CD4-positive, CD25-positive, alpha-beta regulatory T cell (primary cell): ENCODE results near the gene TMSB4X. TPM values are rescaled to one million over a fixed set of nuclear protein-coding genes. Genes with fewer than 3 reads are reported as not detected.
"Not testable (repeated sequence)": the region's sequence is repeated elsewhere in the genome, so short reads cannot be mapped to it uniquely, and the experiment has no call there.

Experiments
- ATAC-seq, 2 donors: fragments of 150-1000 bp; cut with Tn5 transposase; one replicate each; pipeline ENCODE4 v1.10.0; 2021; ENCODE audit warnings: low read depth in 2 of 2, moderate number of reproducible peaks in 2 of 2, moderate library complexity in 1 of 2
- DNase-seq, 3 donors: peaks; one replicate each; pipeline versions ENCODE4 v3.0.0 to v3.0.0-alpha.2; 2012 to 2022; ENCODE audit warnings: mixed read lengths in 1 of 3
- H3K27ac ChIP-seq: one replicate; pipeline ENCODE4 v1.7.0; 2013; ENCODE audit warnings: mild to moderate bottlenecking, low read length; ENCODE audit not compliant: insufficient read depth, poor library complexity, severe bottlenecking
- H3K27me3 ChIP-seq: one replicate; pipeline ENCODE4 v1.7.0; 2013; ENCODE audit warnings: low read length; ENCODE audit not compliant: control insufficient read depth, insufficient read depth
- H3K36me3 ChIP-seq: one replicate; pipeline ENCODE4 v1.7.0; 2013; ENCODE audit warnings: mild to moderate bottlenecking, low read length, moderate library complexity; ENCODE audit not compliant: control insufficient read depth, insufficient read depth
- H3K4me1 ChIP-seq: 2 replicates; pipeline ENCODE4 v1.7.0; 2013; ENCODE audit warnings: mild to moderate bottlenecking, low read length; ENCODE audit not compliant: insufficient read depth, control insufficient read depth, poor library complexity, severe bottlenecking
- H3K4me3 ChIP-seq: one replicate; pipeline ENCODE4 v1.7.0; 2013; ENCODE audit warnings: low read depth, mild to moderate bottlenecking, low read length, moderate library complexity
- H3K9me3 ChIP-seq, 2 experiments: 1 replicate in 1 of 2; 2 replicates in 1 of 2; pipeline ENCODE4 v1.7.0; 2013; ENCODE audit warnings: low read length in 2 of 2, mild to moderate bottlenecking in 1 of 2, moderate library complexity in 1 of 2; ENCODE audit not compliant: control insufficient read depth in 2 of 2
- H3K27ac Mint-ChIP-seq, 3 donors: one replicate each; pipeline ENCODE4 v1.8.0; 2020 to 2022; ENCODE audit warnings: mild to moderate bottlenecking in 3 of 3, mixed read lengths in 3 of 3, moderate library complexity in 2 of 3
- H3K27me3 Mint-ChIP-seq: one replicate; pipeline ENCODE4 v1.8.0; 2022; ENCODE audit warnings: mild to moderate bottlenecking, mixed read lengths
- H3K36me3 Mint-ChIP-seq: one replicate; pipeline ENCODE4 v1.8.0; 2020; ENCODE audit warnings: mixed read lengths
- H3K4me1 Mint-ChIP-seq, 4 donors: one replicate each; pipeline ENCODE4 v1.8.0; 2020 to 2022; ENCODE audit warnings: mixed read lengths in 4 of 4, mild to moderate bottlenecking in 1 of 4
- H3K4me3 Mint-ChIP-seq, 4 donors: one replicate each; pipeline ENCODE4 v1.8.0; 2020 to 2022; ENCODE audit warnings: mild to moderate bottlenecking in 4 of 4, mixed read lengths in 4 of 4, moderate library complexity in 3 of 4
- H3K9me3 Mint-ChIP-seq, 7 donors: one replicate each; pipeline ENCODE4 v1.8.0; 2020 to 2022; ENCODE audit warnings: mixed read lengths in 7 of 7, mild to moderate bottlenecking in 3 of 7, moderate library complexity in 2 of 7
- polyA plus RNA-seq, 4 donors: library from polyadenylated mRNA; unstranded; fragments of 300-500 nt; fragmentation: Illumina TruSeq; gene quantifications; one replicate each; pipeline ENCODE4 v1.2.3, GENCODE V29; 2021
- total RNA-seq: library from RNA; stranded (reverse); gene quantifications from one replicate; pipeline ENCODE4 v1.2.3, GENCODE V29; 2022

TMSB4X gene
- total RNA-seq (6,725 TPM), polyA plus RNA-seq (over 10,000 TPM; 30,486 to 36,942 (median 35,671) TPM)

GRCh38 chrX:12974796-12975669 lies at the start of gene TMSB4X:
TSS of gene TMSB4X (plus strand) at chrX:12975110.
- Histone ChIP-seq H3K9me3 (no peaks in the 10 kb centered on the region), H3K27me3 (no peaks in the 10 kb centered on the region), H3K36me3 (peaks cover 16% of the 10 kb centered on the region), H3K4me3 (peak within 1 kb of the TSS; percentile 98), H3K27ac (peak within 1 kb of the TSS; percentile 90), H3K4me1 (peaks cover 31% of the 10 kb centered on the region)
- Mint-ChIP-seq H3K9me3 (peaks cover 0 to 7% (median 0%) of the 10 kb centered on the region in 7 donors), H3K4me3 (peak within 1 kb of the TSS; percentile 96 to 100 (median 98)), H3K27me3 (peaks cover 7% of the 10 kb centered on the region), H3K27ac (peak within 1 kb of the TSS; percentile 90 to 98 (median 97)), H3K36me3 (peaks cover 21% of the 10 kb centered on the region), H3K4me1 (peaks cover 9 to 54% (median 17%) of the 10 kb centered on the region in 4 donors)
- DNase-seq (peak; percentile 73 to 91 (median 85)), ATAC-seq (peak; percentile 50 to 54)

DNA sequence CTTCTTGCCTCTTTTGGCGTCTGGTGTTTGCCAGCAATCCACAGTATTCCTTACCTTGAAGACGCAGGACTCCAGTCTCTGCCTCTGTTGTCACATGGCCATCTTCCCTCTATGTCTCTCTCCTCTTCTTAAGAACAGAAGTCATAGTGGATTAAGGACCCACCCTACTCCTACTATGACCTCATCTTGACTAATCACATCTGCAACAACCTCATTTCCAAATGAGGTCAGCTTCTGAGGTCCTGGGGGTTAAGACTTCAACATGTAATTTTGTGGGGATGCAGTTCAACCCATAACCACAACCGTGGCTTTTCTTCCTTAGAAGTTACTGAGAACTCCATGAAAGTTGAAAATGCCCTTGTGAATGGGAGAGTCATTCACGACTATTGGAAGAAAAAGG lies 45.2 kb upstream of the TMSB4X start:
- Histone ChIP-seq H3K36me3 (no peaks in the 10 kb centered on the region), H3K9me3 (no peaks in the 10 kb centered on the region), H3K27ac (no peak overlapping the region), H3K4me3 (no peak overlapping the region), H3K4me1 (no peaks in the 10 kb centered on the region), H3K27me3 (no peaks in the 10 kb centered on the region)
- Mint-ChIP-seq H3K27ac (no peak overlapping the region), H3K36me3 (no peaks in the 10 kb centered on the region), H3K27me3 (peaks cover 6% of the 10 kb centered on the region), H3K4me1 (no peaks in the 10 kb centered on the region), H3K9me3 (peaks cover 0 to 8% (median 0%) of the 10 kb centered on the region in 7 donors), H3K4me3 (no peak overlapping the region)
- DNase-seq (no peak), ATAC-seq (no peak)

GRCh38 chrX:12930150-12930549 lies 44.8 kb upstream of the TMSB4X start:
- H3K27me3 Mint-ChIP-seq, result peaks cover 2% of the 10 kb centered on the region
- Histone ChIP-seq H3K36me3 (no peaks in the 10 kb centered on the region), H3K9me3 (no peaks in the 10 kb centered on the region), H3K4me1 (no peaks in the 10 kb centered on the region), H3K27me3 (no peaks in the 10 kb centered on the region), H3K27ac (no peak overlapping the region), H3K4me3 (no peak overlapping the region)
- no peaks in the 10 kb centered on the region for H3K36me3 Mint-ChIP-seq
- peaks cover 0 to 8% (median 0%) of the 10 kb centered on the region in 7 donors for H3K9me3 Mint-ChIP-seq
- H3K4me3 Mint-ChIP-seq, result no peak overlapping the region
- no peak overlapping the region for H3K27ac Mint-ChIP-seq
- no peaks in the 10 kb centered on the region for H3K4me1 Mint-ChIP-seq
- ATAC-seq (no peak), DNase-seq (no peak)

DNA sequence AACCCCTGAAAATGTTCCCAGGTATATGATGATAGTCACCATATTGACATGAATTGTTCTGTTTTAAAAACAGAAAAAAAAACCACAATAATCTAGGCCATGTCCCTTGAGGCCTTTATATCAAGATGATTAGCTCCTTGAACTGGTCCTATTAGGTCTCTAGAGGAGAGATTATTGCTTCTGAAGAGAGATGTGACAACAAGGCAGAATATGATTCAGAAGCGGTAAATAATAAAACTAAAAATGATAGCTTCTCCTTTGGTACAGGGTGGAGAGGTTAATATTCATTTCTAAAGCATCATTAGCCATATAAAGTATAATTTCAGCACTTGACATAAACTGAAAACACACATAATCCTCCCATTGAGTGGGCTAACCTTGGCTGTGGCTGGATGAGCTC lies 42.7 kb upstream of the TMSB4X start:
- no peak for DNase-seq
- no peak for ATAC-seq
- no peak overlapping the region for H3K4me3 ChIP-seq
- no peak overlapping the region for H3K4me3 Mint-ChIP-seq
- H3K9me3 Mint-ChIP-seq, result peaks cover 0 to 8% (median 0%) of the 10 kb centered on the region in 7 donors
- no peaks in the 10 kb centered on the region for H3K4me1 ChIP-seq
- no peaks in the 10 kb centered on the region for H3K36me3 ChIP-seq
- H3K27ac Mint-ChIP-seq, result no peak overlapping the region
- H3K36me3 Mint-ChIP-seq, result no peaks in the 10 kb centered on the region
- no peaks in the 10 kb centered on the region for H3K27me3 Mint-ChIP-seq
- no peak overlapping the region for H3K27ac ChIP-seq
- H3K27me3 ChIP-seq, result no peaks in the 10 kb centered on the region
- no peaks in the 10 kb centered on the region for H3K9me3 ChIP-seq
- H3K4me1 Mint-ChIP-seq, result no peaks in the 10 kb centered on the region

DNA sequence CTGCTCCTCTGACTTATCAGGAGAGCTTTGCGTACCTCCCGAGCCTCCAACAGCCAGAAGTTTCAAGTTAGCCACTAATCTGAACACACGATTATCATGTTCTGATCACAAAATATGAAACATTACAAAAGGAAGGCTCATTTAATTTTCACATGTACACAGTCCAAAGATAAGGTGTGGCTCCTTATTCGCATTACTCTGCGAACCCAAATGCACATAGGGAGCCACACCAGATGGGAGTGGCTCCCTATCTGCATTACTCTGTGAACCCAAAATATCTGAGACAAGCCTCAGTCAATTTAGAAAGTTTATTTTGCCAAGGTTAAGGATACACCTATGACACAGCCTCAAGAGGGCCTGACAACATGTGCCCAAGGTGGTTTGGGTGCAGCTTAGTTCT lies 40.1 kb upstream of the TMSB4X start:
- Mint-ChIP-seq H3K27ac (no peak overlapping the region), H3K36me3 (no peaks in the 10 kb centered on the region), H3K4me1 (no peaks in the 10 kb centered on the region), H3K27me3 (no peaks in the 10 kb centered on the region), H3K9me3 (peaks cover 0 to 8% (median 0%) of the 10 kb centered on the region in 7 donors), H3K4me3 (no peak overlapping the region)
- Histone ChIP-seq H3K27me3 (no peaks in the 10 kb centered on the region), H3K36me3 (no peaks in the 10 kb centered on the region), H3K9me3 (no peaks in the 10 kb centered on the region), H3K4me1 (no peaks in the 10 kb centered on the region), H3K27ac (no peak overlapping the region), H3K4me3 (no peak overlapping the region)
- no peak for DNase-seq
- ATAC-seq, result no peak

GRCh38 chrX:12936947-12937346 lies 38.0 kb upstream of the TMSB4X start:
- Mint-ChIP-seq H3K27ac (no peak overlapping the region), H3K4me1 (no peaks in the 10 kb centered on the region)

GRCh38 chrX:12940471-12940870 lies 34.4 kb upstream of the TMSB4X start:
- H3K27ac Mint-ChIP-seq, H3K27me3 ChIP-seq, H3K27me3 Mint-ChIP-seq, DNase-seq, H3K9me3 Mint-ChIP-seq, H3K27ac ChIP-seq, H3K4me1 Mint-ChIP-seq, H3K4me1 ChIP-seq, H3K36me3 ChIP-seq, H3K9me3 ChIP-seq, H3K4me3 Mint-ChIP-seq, H3K36me3 Mint-ChIP-seq, H3K4me3 ChIP-seq, ATAC-seq: not testable (repeated sequence)

More at GRCh38 chrX:12936947-12937346, 38.0 kb upstream of the TMSB4X start:
- DNase-seq, result no peak
- no peaks in the 10 kb centered on the region for H3K9me3 ChIP-seq
- H3K36me3 Mint-ChIP-seq, result no peaks in the 10 kb centered on the region
- no peaks in the 10 kb centered on the region for H3K27me3 ChIP-seq
- no peaks in the 10 kb centered on the region for H3K4me1 ChIP-seq
- no peak for ATAC-seq
- no peak overlapping the region for H3K4me3 Mint-ChIP-seq
- no peak overlapping the region for H3K4me3 ChIP-seq
- no peak overlapping the region for H3K27ac ChIP-seq
- H3K9me3 Mint-ChIP-seq, result peaks cover 0 to 1% (median 0%) of the 10 kb centered on the region in 7 donors
- peaks cover 4% of the 10 kb centered on the region for H3K27me3 Mint-ChIP-seq
- H3K36me3 ChIP-seq, result no peaks in the 10 kb centered on the region

- H3K4me1 Mint-ChIP-seq, result peaks cover 10 to 26% (median 17%) of the 10 kb centered on the region in 4 donors
- H3K9me3 ChIP-seq, H3K27ac ChIP-seq, H3K27me3 Mint-ChIP-seq, H3K36me3 ChIP-seq, H3K27me3 ChIP-seq, H3K4me3 ChIP-seq, H3K9me3 Mint-ChIP-seq, H3K4me3 Mint-ChIP-seq, H3K36me3 Mint-ChIP-seq, DNase-seq, ATAC-seq: not testable (repeated sequence)
- H3K27ac Mint-ChIP-seq, result peak overlapping the region in 1 of 3 donors; percentile 56
- peaks cover 21% of the 10 kb centered on the region for H3K4me1 ChIP-seq
These were observed 31.3 kb upstream of the TMSB4X start for GRCh38 chrX:12943592-12943991.
